AML-193 (cell line): ENCODE results near the gene RAB4B.
"Not testable (repeated sequence)": the region's sequence is repeated elsewhere in the genome, so short reads cannot be mapped to it uniquely, and the experiment has no call there.

Experiments used
- DNase-seq, 2 experiments: peaks; one replicate each; lab custom pipeline; 2025; lab: John Stamatoyannopoulos, UW

Gene RAB4B

DNA sequence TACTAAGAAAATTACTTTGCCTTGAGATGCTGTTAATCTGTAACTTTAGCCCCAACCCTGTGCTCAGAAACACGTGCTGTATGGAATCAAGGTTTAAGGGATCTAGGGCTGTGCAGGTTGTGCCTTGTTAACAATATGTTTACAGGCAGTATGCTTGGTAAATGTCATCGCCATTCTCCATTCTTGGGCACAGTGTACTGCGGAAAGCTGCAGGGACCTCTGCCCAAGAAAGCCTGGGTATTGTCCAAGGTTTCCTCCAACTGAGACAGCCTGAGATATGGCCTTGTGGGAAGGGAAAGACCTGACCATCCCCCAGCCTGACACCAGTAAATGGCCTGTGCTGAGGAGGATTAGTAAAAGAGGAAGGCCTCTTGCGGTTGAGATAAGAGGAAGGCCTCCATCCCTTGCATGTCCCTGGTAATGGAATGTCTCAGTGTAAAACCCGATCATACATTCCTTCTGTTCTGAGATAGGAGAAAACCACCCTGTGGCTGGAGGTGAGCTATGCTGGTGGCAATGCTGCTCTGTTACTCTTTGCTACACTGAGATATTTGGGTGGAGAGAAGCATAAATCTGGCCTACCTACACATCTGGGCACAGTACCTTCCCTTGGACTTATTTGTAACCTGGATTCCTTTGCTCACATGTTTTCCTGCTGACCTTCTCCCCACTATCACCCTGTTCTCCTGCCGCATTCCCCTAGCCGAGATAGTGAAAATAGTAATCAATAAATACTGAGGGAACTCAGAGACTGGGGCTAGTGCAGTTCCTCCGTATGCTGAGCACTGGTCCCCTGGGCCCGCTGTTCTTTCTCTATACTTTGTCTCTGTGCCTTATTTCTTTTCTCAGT, 44.9 kb downstream of the RAB4B start:
- peak; percentile 58 to 65 for DNase-seq

- not testable (repeated sequence) for DNase-seq
Observed at GRCh38 chr19:40824916-40825315, 46.9 kb downstream of the RAB4B start.

GRCh38 chr19:40825460-40826095, 47.5 kb downstream of the RAB4B start:
- DNase-seq: not testable (repeated sequence)

DNA sequence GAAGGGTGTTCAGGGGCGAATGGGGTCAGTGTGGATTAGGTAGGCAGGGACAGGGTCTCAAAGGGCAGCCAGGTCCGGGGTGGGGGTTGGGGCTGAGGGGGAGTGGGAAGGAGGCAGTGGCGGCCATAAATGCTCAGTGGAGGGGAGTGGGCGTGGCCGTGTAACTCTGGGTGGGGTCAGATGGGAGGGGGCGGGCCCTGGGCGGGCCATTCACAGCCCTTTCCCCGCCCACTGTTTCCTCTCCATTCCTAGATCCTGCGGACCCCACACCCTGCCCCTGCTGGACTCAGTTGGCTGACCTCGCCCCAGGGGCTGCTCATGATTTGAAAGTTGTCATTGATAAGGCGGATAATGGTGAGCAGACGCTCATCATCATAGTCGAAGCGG, 48.3 kb downstream of the RAB4B start:
- DNase-seq: not testable (repeated sequence)

DNA sequence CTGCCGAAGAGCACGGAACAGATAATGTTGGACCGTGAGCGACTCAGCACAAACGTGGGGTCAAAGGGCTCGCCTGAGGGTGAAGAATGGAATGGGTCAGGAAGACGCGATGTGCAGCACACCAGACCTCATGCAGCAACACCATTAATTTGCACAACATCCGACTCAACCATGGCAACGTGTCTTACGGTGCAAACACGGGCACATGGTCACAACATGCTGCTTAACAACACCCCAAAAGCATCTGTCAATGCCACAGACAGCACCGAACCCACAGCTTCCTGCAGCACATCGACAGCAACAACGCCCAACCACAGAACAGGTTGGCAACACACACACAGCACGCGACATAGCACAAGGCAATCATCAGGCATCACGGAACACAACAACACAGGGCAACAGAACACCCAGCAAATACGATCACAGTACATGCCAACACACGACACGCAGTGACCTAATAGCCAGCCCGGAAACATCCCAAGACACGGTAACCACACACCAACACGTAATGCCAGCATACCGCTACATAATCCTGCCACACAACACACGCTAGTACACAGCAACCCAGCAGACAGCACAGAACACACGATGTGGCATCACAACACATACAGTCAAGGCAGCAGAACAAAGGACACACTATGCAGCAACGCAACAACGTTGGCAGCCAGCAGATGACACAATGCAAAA, 48.8 kb downstream of the RAB4B start:
- not testable (repeated sequence) for DNase-seq

DNA sequence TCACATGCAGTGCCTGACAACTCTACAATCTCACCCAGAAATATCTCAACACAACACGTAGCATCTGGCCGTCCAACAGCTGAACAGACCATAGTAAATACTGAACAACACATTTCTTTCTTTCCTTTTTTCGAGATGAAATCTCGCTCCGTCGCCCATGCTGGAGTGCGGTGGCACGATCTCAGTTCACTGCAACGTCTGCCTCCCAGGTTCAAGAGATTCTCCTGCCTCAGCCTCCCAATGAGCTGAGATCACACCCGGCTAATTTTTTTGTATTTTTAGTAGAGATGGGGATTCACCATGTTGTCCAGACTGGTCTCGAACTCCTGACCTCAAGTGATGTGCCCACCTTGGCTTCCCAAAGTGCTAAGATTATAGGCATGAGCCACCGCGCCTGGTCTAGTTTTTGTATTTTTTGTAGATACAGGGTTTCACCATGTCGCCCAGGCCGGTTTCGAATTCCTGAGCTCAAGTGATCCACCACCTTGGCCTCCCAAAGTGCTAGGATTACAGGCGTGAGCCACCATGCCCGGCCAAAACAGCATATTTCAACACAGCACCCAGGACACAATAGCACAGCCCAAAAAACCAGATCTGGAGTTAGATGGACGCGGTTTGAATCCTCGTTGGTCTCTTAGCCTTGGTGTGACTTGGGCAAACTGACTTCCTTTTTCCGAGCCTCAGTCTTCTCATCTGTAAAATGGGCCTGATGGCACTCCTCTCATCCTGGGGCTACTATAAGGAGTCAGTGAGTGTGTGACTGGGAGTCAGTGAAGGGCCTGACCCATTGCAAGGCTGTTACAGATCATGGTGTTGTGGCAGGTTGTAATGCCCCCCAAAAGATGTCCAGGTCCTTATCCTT, 49.6 kb downstream of the RAB4B start:
- no peak for DNase-seq

DNA sequence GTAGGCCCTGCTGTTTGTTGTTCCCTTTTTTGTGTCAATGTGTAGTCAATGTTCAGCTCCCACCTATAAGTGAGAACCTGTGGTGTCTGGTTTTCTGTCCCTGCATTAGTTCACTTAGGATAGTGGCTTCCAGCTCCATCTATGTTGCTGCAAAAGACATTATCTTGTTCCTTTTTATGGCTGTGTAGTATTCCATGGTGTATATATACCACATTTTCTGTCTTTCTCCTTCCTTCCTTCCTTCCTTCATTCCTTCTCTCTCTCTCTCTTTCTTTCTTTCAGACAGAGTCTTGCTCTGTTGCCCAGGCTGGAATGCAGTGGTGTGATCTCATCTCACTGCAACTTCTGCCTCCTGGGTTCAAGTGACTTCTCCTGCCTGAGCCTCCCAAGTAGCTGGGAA, 51.2 kb downstream of the RAB4B start:
- no peak for DNase-seq

DNA sequence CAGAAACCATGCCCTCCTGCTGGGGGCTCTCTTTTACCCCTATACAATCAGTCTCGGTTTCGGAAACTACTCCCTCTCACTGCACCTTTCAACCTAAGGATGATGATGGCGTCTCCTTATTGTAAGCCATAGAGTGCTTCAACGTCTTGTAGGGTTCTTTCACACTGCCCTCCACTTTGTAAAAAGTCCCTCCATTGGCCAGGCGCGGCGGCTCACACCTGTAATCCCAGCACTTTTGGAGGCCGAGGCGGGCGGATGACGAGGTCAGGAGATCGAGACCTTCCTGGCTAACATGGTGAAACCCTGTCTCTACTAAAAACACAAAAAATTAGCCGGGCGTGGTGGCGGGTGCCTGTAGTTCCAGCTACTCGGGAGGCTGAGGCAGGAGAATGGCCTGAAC, 52.7 kb downstream of the RAB4B start:
- not testable (repeated sequence) for DNase-seq

GRCh38 chr19:40831502-40832430, 53.7 kb downstream of the RAB4B start:
- peak; percentile 58 to 66 for DNase-seq

GRCh38 chr19:40832431-40832790, 54.4 kb downstream of the RAB4B start:
- not testable (repeated sequence) for DNase-seq

DNA sequence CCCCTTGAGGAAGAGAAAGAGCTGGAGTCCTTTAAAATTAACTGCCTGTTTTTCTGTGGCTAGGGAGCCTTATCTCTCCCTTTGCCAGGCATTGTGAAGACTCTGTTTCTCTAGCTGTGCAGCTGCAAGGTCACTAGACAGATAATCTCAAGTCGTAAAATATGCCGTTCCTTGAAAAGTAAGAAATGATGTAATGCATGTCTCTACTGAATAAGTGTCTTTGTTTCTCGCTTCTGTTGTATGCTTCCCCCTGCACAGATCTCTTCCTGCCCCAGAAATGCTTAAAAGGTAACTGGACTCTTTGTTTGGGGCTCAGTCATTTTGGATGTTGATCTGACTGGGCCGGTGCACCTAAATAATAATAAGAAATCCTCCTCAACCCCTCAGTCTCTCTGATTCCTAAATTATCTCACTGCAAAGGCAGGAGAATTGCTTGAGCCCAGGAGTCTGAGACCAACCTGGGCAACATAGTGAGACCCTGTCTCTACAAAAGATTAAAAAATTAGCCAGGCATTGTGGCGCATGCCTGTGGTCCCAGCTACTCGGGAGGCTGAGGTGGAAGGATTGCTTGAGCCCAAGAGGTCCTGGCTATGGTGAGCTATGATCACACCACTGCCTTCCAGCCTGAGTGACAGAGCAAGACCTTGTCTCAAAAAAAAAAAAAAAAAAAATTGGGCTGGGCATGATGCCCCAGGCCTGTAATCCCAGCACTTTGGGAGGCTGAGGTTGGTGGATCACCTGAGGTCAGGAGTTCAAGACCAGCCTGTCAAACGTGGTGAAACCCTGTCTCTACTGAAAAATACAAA, 55.9 kb downstream of the RAB4B start:
- not testable (repeated sequence) for DNase-seq

DNA sequence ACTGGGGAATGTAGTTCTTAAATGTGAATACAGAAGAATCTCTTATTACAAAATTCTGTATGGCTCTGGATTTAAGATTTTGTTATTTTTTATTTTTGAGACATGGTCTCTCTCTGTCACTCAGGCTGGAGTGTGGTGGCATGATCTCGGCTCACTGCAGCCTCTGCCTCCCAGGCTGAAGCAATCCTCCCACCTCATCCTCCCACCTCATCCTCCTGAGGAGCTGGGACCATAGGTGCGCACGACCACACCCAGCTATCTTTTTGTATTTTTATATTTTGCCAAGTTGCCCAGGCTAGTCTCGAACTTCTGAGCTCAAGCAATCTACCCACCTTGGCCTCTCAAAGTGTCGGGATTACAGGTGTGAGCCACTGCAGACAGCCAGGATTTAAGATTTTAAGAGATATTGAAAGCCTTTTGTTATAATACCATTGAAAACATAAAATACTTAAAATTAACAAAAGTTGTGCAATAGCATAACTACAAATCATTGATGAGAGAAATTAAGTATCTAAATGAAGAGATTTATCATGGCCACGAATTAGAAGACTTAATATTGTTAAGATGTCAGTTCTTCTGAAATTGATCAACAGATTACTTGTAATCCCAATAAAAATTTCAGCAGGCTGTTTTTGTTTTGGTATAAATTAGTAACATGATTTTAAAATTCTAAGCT, 58.8 kb downstream of the RAB4B start:
- no peak for DNase-seq

GRCh38 chr19:40838477-40838876, 60.4 kb downstream of the RAB4B start:
- DNase-seq: not testable (repeated sequence)

- DNase-seq: not testable (repeated sequence)
Observed at GRCh38 chr19:40842012-40842411, 64.0 kb downstream of the RAB4B start.

- DNase-seq: not testable (repeated sequence)
Observed at GRCh38 chr19:40842997-40843652, 65.1 kb downstream of the RAB4B start.

DNA sequence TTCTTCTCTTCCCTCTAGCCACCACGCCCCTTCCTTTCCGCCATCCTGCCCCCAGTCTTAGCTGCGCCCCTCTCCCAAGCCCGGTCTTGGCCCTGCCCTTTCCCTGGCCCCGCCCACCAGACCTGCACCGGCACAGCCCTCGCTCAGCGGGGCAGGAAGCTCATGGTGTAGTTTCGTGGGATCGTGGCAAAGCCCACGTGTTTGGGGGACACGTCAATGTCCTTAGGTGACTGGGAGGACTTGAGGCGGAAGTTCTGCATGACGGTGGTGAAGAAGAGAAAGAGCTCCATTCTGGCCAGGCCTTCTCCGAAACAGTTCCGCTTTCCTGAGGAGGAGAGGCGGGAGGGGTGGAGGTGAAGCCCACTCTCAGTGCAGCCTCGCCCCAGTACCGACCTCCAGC, 65.6 kb downstream of the RAB4B start:
- peak in 1 of 2 experiments; percentile 10 for DNase-seq
